Endothelial cell of umbilical vein (primary cell): ENCODE results near the gene AGMO. TPM values are rescaled to one million over a fixed set of nuclear protein-coding genes. Genes with fewer than 3 reads are reported as not detected.

ENCODE experiments used
- BruUV-seq: library from RNA; stranded (reverse); fragments of 400-500 nt; replicated peaks from 2 replicates; lab custom pipeline; 2021; lab: Mats Ljungman, UMichigan
- CTCF ChIA-PET: fragments of 300-600, 350-600 bp; sonication (Branson Sonifier 250); formaldehyde crosslinking; loops from one replicate; lab custom pipeline; 2021; ENCODE audit warnings: antibody characterized with exemption, inconsistent platforms; lab: Charles Lee
- POLR2A ChIA-PET: fragments of 300-600, 350-600 bp; sonication (Branson Sonifier 250); formaldehyde crosslinking; loops from one replicate; lab custom pipeline; 2021; ENCODE audit warnings: antibody characterized with exemption, inconsistent platforms; lab: Charles Lee
- DNase-seq: peaks from one replicate; pipeline ENCODE4 v3.0.0-alpha.2; 2011; ENCODE audit warnings: low read depth, low spot score
- FAIRE-seq: peaks from 2 replicates; lab custom pipeline; 2011; peaks lifted over from hg19 to GRCh38; lab: Jason Lieb, UNC
- H2AFZ ChIP-seq: 2 replicates; pipeline ENCODE4 v1.6.0; 2012; ENCODE audit warnings: low read depth, low read length, control low read depth, inconsistent platforms
- H3K27ac ChIP-seq: 2 replicates; pipeline ENCODE4 v1.5.1; 2011; ENCODE audit warnings: low read depth, mild to moderate bottlenecking, control low read depth, low read length, moderate library complexity; ENCODE audit not compliant: insufficient read depth
- H3K27me3 ChIP-seq, 2 experiments: 2 replicates each; pipeline versions ENCODE4 v1.6.0 to v1.6.1; 2011; ENCODE audit warnings: low read length in 2 of 2, mixed read lengths in 1 of 2; ENCODE audit not compliant: control insufficient read depth in 2 of 2, insufficient read depth in 2 of 2
- H3K36me3 ChIP-seq, 2 experiments: 2 replicates in 1 of 2; 3 replicates in 1 of 2; pipeline ENCODE4 v1.5.1; 2011; ENCODE audit warnings: low read length in 2 of 2, mild to moderate bottlenecking in 1 of 2, moderate library complexity in 1 of 2; ENCODE audit not compliant: control insufficient read depth in 2 of 2, insufficient read depth in 2 of 2; ENCODE audit errors: extremely low read depth in 1 of 2
- H3K4me1 ChIP-seq: 3 replicates; pipeline ENCODE4 v1.5.1; 2011; ENCODE audit warnings: mild to moderate bottlenecking, low read length; ENCODE audit not compliant: control insufficient read depth, insufficient read depth; ENCODE audit errors: extremely low read depth
- H3K4me2 ChIP-seq: 2 replicates; pipeline ENCODE4 v1.6.1; 2011; ENCODE audit warnings: low read length, control low read depth, mixed read lengths; ENCODE audit not compliant: insufficient read depth
- H3K4me3 ChIP-seq, 3 experiments: fragments of 200-600 bp in 1 of 3; sonication (generic), shearing (Covaris generic) in 1 of 3; replicated peaks in 1 of 3; 2 replicates each; pipeline ENCODE4 v1.5.1; 2011 to 2016; ENCODE audit warnings: control low read depth in 3 of 3, low read length in 3 of 3, mild to moderate bottlenecking in 2 of 3, inconsistent platforms in 1 of 3, low read depth in 1 of 3, moderate library complexity in 1 of 3; ENCODE audit not compliant: insufficient read depth in 1 of 3
- H3K79me2 ChIP-seq: 2 replicates; pipeline ENCODE4 v1.6.0; 2012; ENCODE audit warnings: low read length, inconsistent platforms; ENCODE audit not compliant: control insufficient read depth, insufficient read depth
- H3K9ac ChIP-seq: replicated peaks from 2 replicates; pipeline ENCODE3; 2011; ENCODE audit warnings: low read length, control low read depth; ENCODE audit not compliant: insufficient read depth; ENCODE audit errors: extremely low read depth
- H3K9me1 ChIP-seq: replicated peaks from 3 replicates; pipeline ENCODE4 v1.6.0; 2011; ENCODE audit warnings: mild to moderate bottlenecking, low read length; ENCODE audit not compliant: control insufficient read depth, insufficient read depth; ENCODE audit errors: extremely low read depth
- H3K9me3 ChIP-seq: replicated peaks from 2 replicates; pipeline ENCODE4 v1.5.1; 2012; ENCODE audit warnings: low read length, inconsistent platforms; ENCODE audit not compliant: control insufficient read depth, insufficient read depth
- H4K20me1 ChIP-seq: replicated peaks from 2 replicates; pipeline ENCODE3; 2011; ENCODE audit warnings: mild to moderate bottlenecking, low read length; ENCODE audit not compliant: control insufficient read depth, insufficient read depth; ENCODE audit errors: extremely low read depth
- CTCF ChIP-seq, 2 donors: IDR thresholded peaks; 1 replicate in 1 of 2; 2 replicates in 1 of 2; pipeline ENCODE4 v1.5.1; 2011; ENCODE audit warnings: low read length in 2 of 2, mild to moderate bottlenecking in 2 of 2, moderate library complexity in 2 of 2, control low read depth in 1 of 2, inconsistent platforms in 1 of 2, low read depth in 1 of 2; ENCODE audit not compliant: insufficient read depth in 1 of 2; ENCODE audit errors: extremely low read depth in 1 of 2
- EZH2 ChIP-seq: IDR thresholded peaks from 2 replicates; pipeline ENCODE4 v1.6.1; 2012; ENCODE audit warnings: borderline replicate concordance, low read depth, mild to moderate bottlenecking, moderate library complexity, low read length, inconsistent platforms; ENCODE audit not compliant: severe bottlenecking
- FOS ChIP-seq: IDR thresholded peaks from 2 replicates; pipeline ENCODE4 v1.6.1; 2011; ENCODE audit warnings: mild to moderate bottlenecking, low read length, moderate library complexity, borderline replicate concordance; ENCODE audit not compliant: insufficient read depth
- GATA2 ChIP-seq: IDR thresholded peaks from 2 replicates; pipeline ENCODE4 v1.7.0; 2011; ENCODE audit warnings: low read depth, mild to moderate bottlenecking, moderate library complexity, mixed read lengths, low read length; ENCODE audit not compliant: insufficient read length, insufficient read depth
- JUN ChIP-seq: IDR thresholded peaks from 2 replicates; pipeline ENCODE4 v1.6.1; 2011; ENCODE audit warnings: borderline replicate concordance, low read depth; ENCODE audit not compliant: insufficient read length, insufficient read depth
- MYC ChIP-seq: IDR thresholded peaks from one replicate; pipeline ENCODE4 v1.6.1; 2011; ENCODE audit warnings: mild to moderate bottlenecking, low read depth, low read length
- POLR2A ChIP-seq: IDR thresholded peaks from 2 replicates; pipeline ENCODE4 v1.6.1; 2012; ENCODE audit warnings: low read depth, mild to moderate bottlenecking, control low read depth, low read length
- POLR2AphosphoS5 ChIP-seq: IDR thresholded peaks from 2 replicates; pipeline ENCODE4 v1.6.1; 2012; ENCODE audit warnings: low read depth, mild to moderate bottlenecking, control low read depth, low read length, moderate library complexity; ENCODE audit not compliant: insufficient read depth
- dilution Hi-C: fragments of 300-500 bp; cut with MboI; formaldehyde crosslinking; loops from one replicate; pipeline ENCODE4 v1.15.0; 2019; ENCODE audit warnings: low sequenced_read_pairs; ENCODE audit not compliant: extremely low pct_ligation_motif_present
- intact Hi-C: fragments of 100-400 bp; cut with micrococcal nuclease; formaldehyde crosslinking; loops from one replicate; pipeline ENCODE4 v1.10.0; 2022
- polyA plus RNA-seq, 4 experiments: library from polyadenylated mRNA; depleted of rRNA in 3 of 4; stranded (reverse) in 3 of 4; unstranded in 1 of 4; fragments of >200 nt; gene quantifications; 2 replicates each; pipeline versions ENCODE4 v1.2.1 to v1.2.3, GENCODE V29; 2011 to 2012; ENCODE audit warnings: missing spikeins in 1 of 4
- total RNA-seq: library from RNA; stranded (reverse); gene quantifications from 2 replicates; pipeline ENCODE4 v1.2.3, GENCODE V29; 2021
- TF ChIP-seq, protein P1 (sequence below): IDR thresholded peaks from 2 replicates; pipeline ENCODE4 v1.6.1; 2011; ENCODE audit not compliant: insufficient read depth, insufficient read length

The AGMO gene
- total and polyA plus RNA-seq, 2 donors (not counting 3 experiments of a cell fraction or from before 2014, with no cell fraction given), result 0.23 to 0.40 TPM

DNA sequence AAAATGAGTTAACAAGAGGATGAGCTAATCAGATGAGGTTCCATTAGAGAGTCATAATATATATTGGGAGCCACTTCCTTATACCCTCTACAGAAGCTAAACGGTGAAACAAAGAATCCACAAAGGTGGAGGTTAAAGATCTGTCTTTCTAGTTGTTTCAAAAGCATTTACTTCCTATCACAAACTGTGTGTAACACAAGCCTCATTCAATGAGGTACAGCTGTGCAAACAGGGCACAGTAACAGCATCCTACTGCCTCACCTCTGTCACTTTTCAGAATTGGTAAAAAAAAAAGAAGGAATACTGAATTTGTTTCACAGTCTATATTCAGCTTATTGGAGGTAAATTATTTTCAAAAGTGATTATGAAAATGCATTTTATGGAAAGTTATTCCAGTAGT lies 128.7 kb downstream of the AGMO start:
- no TSS peak for BruUV-seq
- Histone ChIP-seq H3K79me2 (no peaks in the 10 kb centered on the region), H3K4me2 (no peak overlapping the region), H3K9ac (no peak overlapping the region), H3K4me1 (no peaks in the 10 kb centered on the region), H3K9me1 (no peaks in the 10 kb centered on the region), H3K27me3 (no peaks in the 10 kb centered on the region), H3K27ac (no peak overlapping the region), H3K36me3 (no peaks in the 10 kb centered on the region), H3K4me3 (no peak overlapping the region), H4K20me1 (no peaks in the 10 kb centered on the region), H2AFZ (no peak overlapping the region), H3K9me3 (no peaks in the 10 kb centered on the region)
- no peak for FAIRE-seq
- TF ChIP-seq POLR2A, result no peak
- ChIA-PET CTCF (no interaction called here), POLR2A (no interaction called here)
- intact Hi-C loops, result no loop called here
- dilution Hi-C loops, result no loop called here
- no peak for DNase-seq

DNA sequence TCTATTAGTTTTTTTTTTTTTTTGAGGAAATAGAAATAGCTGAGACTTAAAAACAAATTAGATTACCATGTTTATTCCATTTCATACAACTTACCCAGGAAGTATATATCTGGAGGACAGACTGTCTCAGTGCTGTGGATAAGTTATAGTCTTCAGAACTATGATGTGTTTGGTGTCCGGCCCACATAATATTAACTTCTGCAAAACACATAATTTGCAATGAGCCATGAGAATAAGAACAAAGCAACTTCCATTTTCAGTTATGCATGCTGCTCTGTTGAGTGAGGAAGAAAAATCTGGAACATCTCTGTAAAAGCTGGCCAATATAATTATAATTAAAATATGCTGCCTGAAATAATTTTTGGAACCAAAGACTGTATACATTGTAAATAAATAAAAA lies 130.9 kb downstream of the AGMO start:
- Histone ChIP-seq H4K20me1 (no peaks in the 10 kb centered on the region), H3K9ac (no peak overlapping the region), H2AFZ (no peak overlapping the region), H3K4me3 (no peak overlapping the region), H3K9me1 (no peaks in the 10 kb centered on the region), H3K79me2 (no peaks in the 10 kb centered on the region), H3K27me3 (no peaks in the 10 kb centered on the region), H3K4me1 (no peaks in the 10 kb centered on the region), H3K36me3 (no peaks in the 10 kb centered on the region), H3K9me3 (no peaks in the 10 kb centered on the region), H3K4me2 (no peak overlapping the region), H3K27ac (no peak overlapping the region)
- dilution Hi-C loops (no loop called here), intact Hi-C loops (no loop called here)
- TF ChIP-seq, protein P1, sequence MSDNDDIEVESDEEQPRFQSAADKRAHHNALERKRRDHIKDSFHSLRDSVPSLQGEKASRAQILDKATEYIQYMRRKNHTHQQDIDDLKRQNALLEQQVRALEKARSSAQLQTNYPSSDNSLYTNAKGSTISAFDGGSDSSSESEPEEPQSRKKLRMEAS, result no peak
- TF ChIP-seq FOS, result no peak
- TF ChIP-seq POLR2AphosphoS5, result no peak
- no peak for TF ChIP-seq JUN
- no peak for TF ChIP-seq GATA2
- TF ChIP-seq CTCF (IDR thresholded peaks at IDR 0.05; ENCODE audit: extremely low read depth in 1 of 2, insufficient read depth in 1 of 2, low read depth in 1 of 2, low read length in 2 of 2), result no peak
- TF ChIP-seq MYC, result no peak
- no peak for TF ChIP-seq EZH2
- no peak for TF ChIP-seq POLR2A
- BruUV-seq, result no TSS peak
- POLR2A ChIA-PET, result no interaction called here
- FAIRE-seq, result no peak
- CTCF ChIA-PET, result no interaction called here
- no peak for DNase-seq
